Fibroblast of peridontal ligament (primary cell): ENCODE measurements around the gene GLYR1.

Experiments
- DNase-seq: peaks from one replicate; pipeline ENCODE4 v3.0.0-alpha.2; 2010; ENCODE audit errors: extremely low read depth

GLYR1 gene

DNA sequence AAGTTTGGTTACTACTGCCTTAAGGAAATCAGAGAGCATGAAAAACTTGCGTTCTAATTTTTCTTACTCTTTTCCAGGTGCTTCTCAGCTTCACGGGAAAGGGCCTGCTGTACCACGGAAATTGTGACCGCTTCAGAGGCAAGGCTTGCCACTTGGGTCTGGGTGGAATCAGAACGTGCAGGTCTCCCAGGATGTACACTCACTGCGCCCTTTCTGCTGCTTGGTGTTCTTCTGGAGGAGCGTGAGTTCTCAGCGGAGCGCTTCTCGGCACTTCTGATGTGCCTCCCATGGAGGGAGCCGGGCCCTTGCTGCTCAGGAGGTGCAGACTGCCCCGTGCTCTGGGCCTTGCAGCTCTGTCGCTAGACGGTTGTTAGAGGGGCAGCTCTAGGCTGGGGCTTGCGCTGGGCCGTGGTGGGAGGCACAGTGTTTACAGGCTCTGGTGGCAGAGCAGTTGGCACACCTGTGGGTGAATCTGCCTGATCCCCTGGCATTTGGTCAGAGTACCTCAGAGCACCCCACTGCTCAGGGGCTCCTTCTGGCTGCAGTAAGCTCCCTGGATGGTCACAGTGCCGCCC, 33.0 kb upstream of the GLYR1 start:
- no peak for DNase-seq

DNA sequence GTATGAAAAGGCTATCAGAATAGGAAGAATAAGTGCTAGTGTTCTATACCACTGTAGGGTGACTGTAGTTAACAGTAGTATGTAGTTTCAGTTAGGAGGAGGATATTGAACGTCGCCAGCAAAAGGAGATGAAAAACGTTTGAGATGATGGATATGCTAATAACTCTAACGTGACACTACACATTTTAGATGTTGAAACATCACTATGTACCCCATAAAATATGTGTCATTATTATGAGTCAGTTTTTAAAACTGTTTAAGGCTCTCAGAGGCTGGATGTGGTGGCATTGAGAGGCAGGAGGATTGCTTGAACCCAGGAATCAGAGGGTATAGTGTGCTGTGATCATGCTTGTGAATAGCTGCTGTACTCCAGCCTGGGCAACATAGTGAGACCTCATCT, 32.0 kb upstream of the GLYR1 start:
- peak; percentile 24 for DNase-seq

- no peak for DNase-seq
Observed at GRCh38 chr16:4877380-4877685, 30.2 kb upstream of the GLYR1 start.

DNA sequence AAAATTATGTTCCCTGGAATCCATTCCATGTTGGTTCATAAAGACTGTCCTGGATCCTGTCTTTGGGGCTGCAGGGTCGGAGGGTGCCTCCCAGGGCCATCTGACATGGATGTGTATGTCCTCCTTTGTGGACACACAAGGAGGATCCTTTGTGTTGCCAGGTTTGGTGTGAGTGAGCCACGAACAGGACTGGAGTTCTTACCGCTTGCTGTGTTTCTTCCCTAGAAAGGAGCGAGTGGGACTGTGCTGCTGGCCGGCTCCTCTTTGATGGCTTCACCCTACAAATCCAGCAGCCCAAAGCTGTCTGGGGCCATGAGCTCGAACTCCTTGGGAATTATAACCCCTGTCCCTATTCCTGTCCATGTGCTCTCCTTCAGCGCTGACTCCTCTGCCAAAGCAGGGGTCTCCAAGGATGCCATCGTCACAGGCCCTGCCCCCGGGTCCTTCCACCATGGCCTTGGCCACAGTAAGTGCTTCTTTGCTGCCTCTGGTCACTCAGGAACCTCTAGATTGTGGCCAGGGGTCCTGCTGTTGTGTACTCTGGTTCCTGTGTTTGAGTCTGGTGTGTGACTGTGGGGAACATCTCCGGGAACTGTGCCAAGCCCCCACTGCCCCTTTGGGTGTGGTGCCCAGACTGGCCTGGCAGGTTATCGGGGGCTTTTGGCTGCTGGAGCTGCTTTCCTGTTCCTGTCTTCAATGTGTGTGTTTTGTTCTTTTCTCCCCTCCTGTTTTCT, 29.7 kb upstream of the GLYR1 start:
- no peak for DNase-seq

DNA sequence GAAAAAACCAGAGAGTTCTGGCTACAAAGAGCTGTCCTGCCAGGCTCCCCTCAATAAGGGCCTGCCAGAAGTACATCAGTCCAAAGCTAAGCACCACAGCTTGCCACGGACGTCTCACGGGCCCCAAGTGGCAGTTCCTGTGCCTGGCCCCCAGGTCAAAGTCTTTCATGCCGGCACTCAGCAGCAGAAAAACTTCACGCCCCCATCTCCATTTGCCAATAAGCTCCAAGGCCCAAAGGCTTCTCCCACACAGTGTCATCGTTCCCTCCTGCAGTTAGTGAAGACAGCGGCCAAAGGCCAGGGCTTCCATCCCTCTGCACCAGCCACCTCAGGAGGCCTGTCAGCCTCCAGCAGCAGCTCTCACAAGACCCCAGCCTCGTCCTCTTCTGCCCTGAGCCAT, 27.6 kb upstream of the GLYR1 start:
- DNase-seq, result no peak

DNA sequence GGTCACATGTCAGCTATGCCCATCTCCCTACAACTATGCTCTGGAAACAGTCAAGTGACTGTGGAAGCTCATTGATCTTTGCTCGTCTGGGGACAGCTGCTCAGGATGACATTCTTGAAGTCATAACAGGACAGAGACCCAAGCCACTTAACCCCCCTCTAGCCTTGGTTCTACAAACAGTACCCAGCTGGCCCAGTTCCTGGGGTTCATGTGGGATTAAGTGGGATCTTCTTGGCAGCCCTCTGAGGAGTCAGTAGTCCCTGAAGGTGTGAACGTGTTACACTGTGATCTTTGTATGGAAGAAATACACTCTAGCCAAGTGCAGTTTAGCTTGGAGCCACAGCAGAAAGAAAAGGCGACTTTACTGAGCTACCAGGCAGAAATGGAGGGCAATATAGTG, 26.0 kb upstream of the GLYR1 start:
- no peak for DNase-seq

DNA sequence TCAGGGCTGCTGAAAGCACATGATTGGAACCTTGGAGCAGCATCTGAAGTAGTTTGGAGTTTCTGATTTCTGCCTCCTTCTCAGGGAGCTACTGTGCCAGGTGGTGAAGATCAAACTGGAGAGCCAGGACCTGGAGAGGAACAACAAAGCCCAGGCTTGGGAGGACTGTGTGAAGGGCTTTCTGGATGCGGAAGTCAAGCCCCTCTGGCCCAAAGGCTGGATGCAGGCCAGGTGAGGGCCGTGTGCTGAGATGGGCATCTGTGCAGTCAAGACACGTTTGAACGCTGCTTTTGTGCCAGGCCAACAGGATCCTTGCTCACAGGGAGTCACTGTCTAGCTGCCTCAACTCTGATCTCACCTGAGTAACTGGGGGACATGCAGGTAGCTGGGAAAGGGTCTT, 24.0 kb upstream of the GLYR1 start:
- no peak for DNase-seq

- no peak for DNase-seq
Observed at GRCh38 chr16:4870138-4870671, 23.1 kb upstream of the GLYR1 start.

DNA sequence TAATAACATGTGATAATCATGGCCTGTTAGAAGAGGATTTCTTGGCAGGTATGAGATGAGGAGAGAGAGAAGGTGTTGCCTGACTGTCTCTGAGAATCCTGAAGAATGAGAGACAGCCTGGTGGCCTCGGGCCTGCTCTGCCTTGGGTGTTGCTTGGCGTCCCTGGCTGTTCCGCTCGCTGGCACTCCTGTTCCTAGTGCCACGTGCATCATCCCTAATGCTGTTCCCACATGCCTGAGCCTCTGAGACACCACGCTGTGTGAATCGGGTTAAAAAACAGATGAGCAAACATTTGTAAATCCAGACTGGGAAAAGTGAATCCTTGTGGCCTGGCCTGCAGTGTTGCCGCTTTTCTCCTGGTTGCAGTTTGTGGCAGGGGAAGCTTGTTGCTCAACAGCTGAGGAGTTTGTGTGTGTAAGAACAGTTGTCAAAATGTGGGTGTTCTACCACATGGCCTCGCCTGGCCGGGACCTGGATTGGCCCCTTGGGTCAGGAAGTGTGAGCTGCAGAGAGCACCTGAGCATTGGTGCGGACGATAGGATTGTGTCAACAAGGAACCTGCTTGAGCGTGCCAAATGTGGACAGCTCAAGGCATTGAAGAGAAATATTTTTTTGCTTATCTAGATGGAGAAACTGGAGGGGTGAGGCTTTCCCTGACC, 22.2 kb upstream of the GLYR1 start:
- no peak for DNase-seq

GRCh38 chr16:4868535-4868934, 21.4 kb upstream of the GLYR1 start:
- no peak for DNase-seq

DNA sequence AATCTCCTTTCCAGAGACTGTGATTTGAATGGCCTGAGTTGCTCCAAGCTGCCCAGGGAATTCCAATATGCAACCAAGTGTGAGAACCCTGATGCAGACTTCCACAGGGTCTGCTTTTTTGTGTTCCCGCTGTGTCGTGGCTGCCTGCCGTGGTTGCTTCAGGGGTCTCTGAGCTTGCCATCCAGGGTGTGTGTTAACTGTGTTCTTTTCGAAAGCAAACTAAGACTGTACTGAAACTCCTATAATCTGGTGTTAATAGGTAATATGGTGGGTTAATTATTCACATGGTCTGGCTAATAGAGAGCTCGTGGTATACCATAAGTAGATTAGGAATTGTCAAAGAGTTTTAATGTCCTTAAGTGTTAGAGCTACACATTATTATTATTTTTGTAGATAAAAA, 20.9 kb upstream of the GLYR1 start:
- DNase-seq, result no peak

DNA sequence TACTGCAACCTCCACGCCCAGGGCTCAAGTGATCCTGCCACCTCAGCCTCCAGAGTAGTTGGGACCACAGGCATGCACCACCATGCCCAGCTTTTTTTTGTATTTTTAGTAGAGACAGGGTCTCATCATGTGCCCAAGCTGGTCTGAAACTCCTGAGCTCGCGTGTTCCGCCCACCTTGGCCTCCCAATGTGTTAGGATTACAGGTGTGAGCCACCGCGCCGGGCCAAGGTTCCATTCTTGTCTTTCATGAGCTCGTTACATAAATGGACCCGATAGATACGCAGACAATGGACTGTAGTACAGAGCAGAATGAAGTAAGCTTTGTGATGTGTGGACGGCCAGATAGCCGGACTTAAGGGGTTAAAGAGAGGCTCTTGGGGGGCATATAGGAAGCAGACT, 19.5 kb upstream of the GLYR1 start:
- no peak for DNase-seq

DNA sequence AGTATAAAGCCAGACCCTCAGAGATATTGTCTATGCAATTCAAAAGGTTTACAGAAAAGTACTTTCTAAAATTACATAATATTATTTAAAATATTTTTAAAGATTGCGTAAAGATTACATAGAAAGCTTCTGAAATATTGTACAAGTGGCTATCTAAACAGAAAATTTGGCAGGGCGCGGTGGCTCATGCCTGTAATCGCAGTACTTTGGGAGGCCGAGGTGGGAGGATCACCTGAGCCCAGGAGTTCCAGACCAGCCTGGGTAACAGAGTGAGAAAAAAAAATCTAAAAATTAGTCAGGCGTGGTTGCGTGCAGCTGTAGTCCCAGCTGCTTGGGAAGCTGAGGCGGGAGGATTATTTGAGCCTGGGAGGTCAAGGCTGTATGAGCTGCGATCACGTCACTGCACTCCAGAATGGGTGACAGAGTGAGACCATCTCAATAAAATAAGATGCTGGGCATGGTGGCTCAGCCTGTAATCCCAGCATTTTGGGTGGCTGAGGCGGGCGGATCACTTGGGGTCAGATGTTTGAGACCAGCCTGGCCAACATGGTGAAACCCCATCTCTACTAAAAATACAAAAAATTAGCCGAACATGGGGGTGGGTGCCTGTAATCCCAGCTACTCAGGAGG, 18.3 kb upstream of the GLYR1 start:
- DNase-seq, result no peak

- DNase-seq, result no peak
Observed at GRCh38 chr16:4864728-4865127, 17.6 kb upstream of the GLYR1 start.

DNA sequence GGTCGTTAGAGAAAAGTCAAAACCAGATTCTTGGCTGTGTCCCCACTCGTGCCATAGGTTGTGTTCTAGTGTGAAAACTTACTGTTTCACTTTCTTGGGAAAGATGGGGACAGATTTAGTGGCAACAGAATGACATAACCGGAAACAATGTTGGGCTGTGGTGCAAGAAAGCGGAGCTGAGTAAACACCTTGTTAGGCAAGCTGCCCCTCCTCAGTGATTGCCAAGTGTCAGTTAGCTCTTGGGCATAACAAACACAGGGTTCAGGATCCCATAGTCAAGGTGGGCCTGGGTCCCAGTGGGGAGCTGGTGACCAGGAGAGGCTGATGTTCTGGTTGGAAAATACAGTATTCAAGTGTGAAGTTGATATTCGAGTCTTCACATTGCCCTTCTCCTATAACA, 15.6 kb upstream of the GLYR1 start:
- peak; percentile 21 for DNase-seq

GRCh38 chr16:4860727-4861342, 13.7 kb upstream of the GLYR1 start:
- no peak for DNase-seq

DNA sequence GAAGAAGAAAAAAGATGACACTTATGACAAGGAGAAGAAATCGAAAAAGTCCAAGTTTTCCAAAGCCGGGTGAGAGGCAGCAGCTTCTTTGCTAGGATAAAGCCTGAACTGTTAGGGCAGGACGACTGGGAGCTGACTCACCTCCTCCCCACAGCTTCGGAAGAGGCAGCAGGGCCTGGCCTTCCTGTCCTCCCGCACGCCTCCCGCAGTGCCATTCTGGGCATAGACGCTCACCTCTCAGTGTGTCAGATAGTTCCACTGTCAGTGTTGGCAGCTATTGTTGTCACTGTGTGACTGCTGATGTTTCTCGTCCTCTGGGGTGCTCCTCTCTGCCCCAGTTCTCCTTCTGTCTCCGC, 12.8 kb upstream of the GLYR1 start:
- no peak for DNase-seq

DNA sequence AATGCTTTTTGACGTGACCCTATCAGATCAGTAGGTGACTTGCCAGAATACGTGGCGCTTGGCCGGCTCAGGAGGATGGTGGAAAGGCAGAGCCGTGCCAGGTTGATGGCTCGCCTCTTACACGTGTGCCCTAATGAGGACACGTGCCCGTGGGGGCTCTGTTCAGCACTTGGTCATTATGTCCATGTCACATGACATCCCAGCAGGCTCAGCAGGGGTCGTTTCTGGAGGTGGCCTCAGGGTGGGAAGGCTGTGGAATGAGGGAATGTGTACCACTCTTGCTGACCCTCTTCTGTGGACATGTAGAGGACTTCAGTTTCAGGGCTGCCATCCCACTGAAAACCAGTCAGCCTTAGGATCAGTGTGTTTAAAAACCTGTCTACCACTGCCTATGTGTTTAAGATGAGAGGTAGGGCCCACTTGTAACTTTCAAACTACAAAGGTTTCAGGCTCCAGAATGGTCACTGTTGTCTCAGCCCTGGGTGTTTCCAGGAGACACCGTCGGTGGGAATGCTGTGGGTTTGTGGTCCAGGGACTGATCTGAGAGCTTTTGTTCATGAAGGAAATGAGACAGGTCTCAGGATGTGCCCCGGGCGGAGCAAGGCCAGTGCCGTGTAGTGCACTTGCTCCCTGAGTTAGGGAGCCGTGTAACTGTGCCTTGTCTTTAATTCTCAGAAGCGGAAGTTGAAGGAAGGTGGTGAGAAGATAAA, 12.3 kb upstream of the GLYR1 start:
- no peak for DNase-seq

DNA sequence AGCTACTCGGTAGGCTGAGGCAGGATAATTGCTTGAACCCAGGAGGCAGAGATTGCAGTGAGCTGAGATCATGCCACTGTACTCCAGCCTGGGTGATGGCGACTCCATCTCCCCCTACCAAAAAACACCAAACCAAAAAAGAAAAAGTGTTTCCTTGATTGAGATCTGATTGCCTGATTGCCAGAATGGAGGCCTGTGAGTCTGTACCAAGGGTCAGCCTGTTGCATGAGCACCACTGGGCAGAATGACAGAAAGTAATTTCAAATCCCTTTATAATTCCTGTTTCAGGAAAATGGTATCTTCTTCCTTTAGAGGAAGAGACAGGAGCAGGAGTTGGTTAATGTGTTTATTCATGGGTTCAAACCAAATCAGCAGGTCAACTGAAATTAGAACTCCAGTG, 8.7 kb upstream of the GLYR1 start:
- no peak for DNase-seq

DNA sequence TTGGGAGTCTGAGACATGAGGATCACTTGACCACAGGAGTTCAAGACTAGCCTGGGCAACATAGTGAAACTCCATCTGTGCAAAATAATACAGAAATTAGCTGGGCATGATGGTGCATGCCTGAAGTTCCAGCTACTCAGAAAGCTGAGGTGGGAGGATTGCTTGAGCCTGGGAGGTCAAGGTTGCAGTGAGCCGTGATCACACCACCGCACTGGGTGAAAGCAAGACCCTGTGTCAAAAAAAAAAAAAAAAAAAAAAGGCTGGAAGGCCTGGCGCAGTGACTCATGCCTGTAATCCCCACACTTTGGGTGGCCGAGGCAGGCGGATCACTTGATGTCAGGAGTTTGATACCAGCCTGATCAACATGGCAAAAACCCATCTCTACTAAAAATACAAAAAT, 8.3 kb upstream of the GLYR1 start:
- DNase-seq, result no peak

GRCh38 chr16:4852221-4852872, 5.3 kb upstream of the GLYR1 start:
- DNase-seq, result peak; percentile 29
